Immature natural killer cell (primary cell): ENCODE data around the gene ULK4. TPM values are rescaled to one million over a fixed set of nuclear protein-coding genes. Genes with fewer than 3 reads are reported as not detected.

ENCODE experiments used
- DNase-seq, 3 donors: peaks; one replicate each; pipeline ENCODE4 v3.0.0; 2022; ENCODE audit warnings: mixed read lengths in 1 of 3
- H3K27ac Mint-ChIP-seq, 6 donors: one replicate each; pipeline ENCODE4 v1.8.0; 2020; ENCODE audit warnings: mixed read lengths in 6 of 6, mild to moderate bottlenecking in 5 of 6, inconsistent platforms in 4 of 6, moderate library complexity in 3 of 6
- H3K27me3 Mint-ChIP-seq, 3 donors: one replicate each; pipeline ENCODE4 v1.8.0; 2020 to 2021; ENCODE audit warnings: low read depth in 3 of 3, mild to moderate bottlenecking in 3 of 3, mixed read lengths in 3 of 3, moderate library complexity in 3 of 3, inconsistent platforms in 1 of 3
- H3K36me3 Mint-ChIP-seq, 3 donors: one replicate each; pipeline ENCODE4 v1.8.0; 2020; ENCODE audit warnings: mixed read lengths in 3 of 3, inconsistent platforms in 2 of 3, mild to moderate bottlenecking in 2 of 3
- H3K4me1 Mint-ChIP-seq, 2 donors: one replicate each; pipeline ENCODE4 v1.8.0; 2020; ENCODE audit warnings: inconsistent platforms in 2 of 2, mild to moderate bottlenecking in 2 of 2, mixed read lengths in 2 of 2, moderate library complexity in 1 of 2
- H3K4me3 Mint-ChIP-seq, 5 donors: one replicate each; pipeline ENCODE4 v1.8.0; 2020; ENCODE audit warnings: mild to moderate bottlenecking in 5 of 5, mixed read lengths in 5 of 5, inconsistent platforms in 3 of 5, moderate library complexity in 3 of 5
- H3K9me3 Mint-ChIP-seq, 6 donors: one replicate each; pipeline ENCODE4 v1.8.0; 2020; ENCODE audit warnings: mild to moderate bottlenecking in 6 of 6, mixed read lengths in 6 of 6, inconsistent platforms in 4 of 6, moderate library complexity in 3 of 6
- polyA plus RNA-seq, 3 donors: library from polyadenylated mRNA; unstranded; fragments of 300-500 nt; fragmentation: Illumina TruSeq; gene quantifications; one replicate each; pipeline ENCODE4 v1.2.3, GENCODE V29; 2021

The ULK4 gene
- polyA plus RNA-seq, 3 donors from 2014 or later = 9.9 to 10.6 (median 9.9) TPM

- Mint-ChIP-seq H3K4me1 (no peaks in the 10 kb centered on the region), H3K27ac (no peak overlapping the region), H3K27me3 (peaks cover 0 to 2% (median 2%) of the 10 kb centered on the region in 3 donors), H3K9me3 (no peaks in the 10 kb centered on the region), H3K4me3 (no peak overlapping the region), H3K36me3 (no peaks in the 10 kb centered on the region)
- DNase-seq = no peak
Measured at GRCh38 chr3:41345788-41346187, 616.1 kb downstream of the ULK4 start.

- Mint-ChIP-seq H3K27me3 (peaks cover 0 to 3% (median 2%) of the 10 kb centered on the region in 3 donors), H3K9me3 (no peaks in the 10 kb centered on the region), H3K4me1 (no peaks in the 10 kb centered on the region), H3K36me3 (no peaks in the 10 kb centered on the region), H3K4me3 (no peak overlapping the region), H3K27ac (no peak overlapping the region)
- no peak for DNase-seq
Measured at GRCh38 chr3:41339758-41340157, 622.1 kb downstream of the ULK4 start.

- Mint-ChIP-seq H3K4me1 (no peaks in the 10 kb centered on the region), H3K27me3 (peaks cover 0 to 4% (median 1%) of the 10 kb centered on the region in 3 donors), H3K4me3 (no peak overlapping the region), H3K27ac (no peak overlapping the region), H3K36me3 (no peaks in the 10 kb centered on the region), H3K9me3 (no peaks in the 10 kb centered on the region)
- DNase-seq = no peak
Measured at GRCh38 chr3:41338276-41338675, 623.6 kb downstream of the ULK4 start.

GRCh38 chr3:41334426-41334825 lies 627.5 kb downstream of the ULK4 start:
- no peak overlapping the region for H3K4me3 Mint-ChIP-seq
- no peaks in the 10 kb centered on the region for H3K4me1 Mint-ChIP-seq
- H3K27ac Mint-ChIP-seq = no peak overlapping the region
- DNase-seq = no peak
- H3K36me3 Mint-ChIP-seq = no peaks in the 10 kb centered on the region
- H3K27me3 Mint-ChIP-seq = peaks cover 0 to 2% (median 1%) of the 10 kb centered on the region in 3 donors
- no peaks in the 10 kb centered on the region for H3K9me3 Mint-ChIP-seq

DNA sequence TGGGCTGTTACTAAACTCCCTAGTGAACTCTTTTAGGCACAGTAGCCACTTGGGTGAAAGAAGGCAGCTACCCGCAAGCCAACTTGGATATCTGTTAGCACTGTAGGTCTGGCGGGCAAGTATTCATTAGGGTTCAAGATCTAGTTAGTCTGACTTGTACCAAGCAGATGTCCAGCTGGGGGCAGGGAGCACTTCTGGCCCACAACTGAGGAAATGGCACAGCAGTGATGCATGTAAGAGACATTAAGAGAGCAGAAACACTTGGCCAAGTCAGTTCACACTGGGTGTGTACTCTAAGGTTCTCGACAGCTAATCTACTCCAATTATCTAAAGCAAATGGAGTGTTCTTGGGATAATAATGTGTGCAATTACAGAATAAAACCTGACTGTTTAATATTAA lies 630.9 kb downstream of the ULK4 start:
- Mint-ChIP-seq H3K27ac (no peak overlapping the region), H3K36me3 (no peaks in the 10 kb centered on the region), H3K9me3 (no peaks in the 10 kb centered on the region), H3K4me1 (no peaks in the 10 kb centered on the region), H3K4me3 (no peak overlapping the region), H3K27me3 (peaks cover 0 to 2% (median 2%) of the 10 kb centered on the region in 3 donors)
- DNase-seq = no peak

- Mint-ChIP-seq H3K4me1 (no peaks in the 10 kb centered on the region), H3K4me3 (no peak overlapping the region), H3K36me3 (no peaks in the 10 kb centered on the region), H3K27ac (no peak overlapping the region), H3K9me3 (no peaks in the 10 kb centered on the region), H3K27me3 (peaks cover 0 to 2% (median 2%) of the 10 kb centered on the region in 3 donors)
- DNase-seq = no peak
Measured at GRCh38 chr3:41330465-41330864, 631.4 kb downstream of the ULK4 start.

DNA sequence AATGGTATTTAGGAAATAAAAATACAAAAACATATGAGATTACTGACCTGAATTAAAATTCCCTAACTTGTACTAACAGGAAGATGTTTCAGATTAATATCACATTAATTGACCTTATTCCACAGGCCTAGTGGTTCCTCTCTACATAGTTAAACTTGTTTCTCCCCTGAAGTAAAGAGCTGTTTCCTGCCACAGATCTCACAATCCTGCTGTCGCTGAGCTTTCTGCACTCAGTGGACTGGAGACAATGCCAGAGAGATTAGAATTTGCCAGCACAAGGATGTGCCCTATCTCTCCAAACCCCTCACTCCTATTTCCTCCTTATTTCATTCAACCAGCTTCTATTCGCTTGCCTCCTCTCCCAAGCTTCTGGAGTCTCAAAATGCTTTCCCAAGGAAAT lies 632.0 kb downstream of the ULK4 start:
- H3K4me3 Mint-ChIP-seq = no peak overlapping the region
- H3K4me1 Mint-ChIP-seq = no peaks in the 10 kb centered on the region
- H3K36me3 Mint-ChIP-seq = no peaks in the 10 kb centered on the region
- H3K9me3 Mint-ChIP-seq = no peaks in the 10 kb centered on the region
- DNase-seq = no peak
- no peak overlapping the region for H3K27ac Mint-ChIP-seq
- H3K27me3 Mint-ChIP-seq = peaks cover 0 to 2% (median 2%) of the 10 kb centered on the region in 3 donors

GRCh38 chr3:41328926-41329325 lies 633.0 kb downstream of the ULK4 start:
- Mint-ChIP-seq H3K27me3 (peaks cover 0 to 2% (median 2%) of the 10 kb centered on the region in 3 donors), H3K4me1 (no peaks in the 10 kb centered on the region), H3K36me3 (no peaks in the 10 kb centered on the region), H3K4me3 (no peak overlapping the region), H3K9me3 (no peaks in the 10 kb centered on the region), H3K27ac (no peak overlapping the region)
- DNase-seq = no peak

DNA sequence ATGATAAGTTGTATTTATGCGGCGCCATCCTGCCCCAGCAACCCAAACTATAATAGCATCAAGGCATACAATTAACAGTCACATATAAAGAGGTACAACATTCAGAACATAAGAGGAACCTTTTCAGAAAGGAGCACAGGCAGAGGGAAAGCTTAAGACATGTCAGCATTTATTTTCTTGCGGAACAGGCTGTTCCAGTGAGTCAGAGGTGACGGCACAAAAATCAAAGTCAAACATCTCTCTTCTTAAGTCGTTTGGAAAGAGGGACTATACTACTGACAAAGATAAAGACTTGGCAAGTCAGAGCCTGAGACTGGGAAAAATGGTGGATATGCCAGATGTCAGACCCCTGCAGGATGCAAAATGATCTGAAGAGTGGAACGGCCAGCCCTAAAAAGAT lies 634.2 kb downstream of the ULK4 start:
- Mint-ChIP-seq H3K36me3 (no peaks in the 10 kb centered on the region), H3K27me3 (peaks cover 0 to 2% (median 0%) of the 10 kb centered on the region in 3 donors), H3K9me3 (no peaks in the 10 kb centered on the region), H3K4me3 (no peak overlapping the region), H3K27ac (no peak overlapping the region), H3K4me1 (no peaks in the 10 kb centered on the region)
- DNase-seq = no peak

DNA sequence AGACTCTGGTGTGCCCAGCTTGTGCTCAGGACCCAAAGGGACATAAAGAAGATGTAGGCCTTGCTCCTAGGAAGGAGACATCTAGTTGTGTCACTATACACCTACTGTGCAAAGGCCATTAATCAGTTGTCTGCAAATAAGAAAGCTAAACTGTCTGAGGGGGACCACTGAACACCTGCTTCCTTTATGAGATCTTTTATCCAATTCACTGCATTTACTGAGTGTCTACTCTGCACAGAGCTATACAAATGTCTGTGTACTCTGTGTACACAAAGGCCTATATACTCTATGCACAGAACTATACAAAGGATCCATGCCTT lies 637.8 kb downstream of the ULK4 start:
- H3K4me3 Mint-ChIP-seq = no peak overlapping the region
- peaks cover 0 to 2% (median 0%) of the 10 kb centered on the region in 3 donors for H3K27me3 Mint-ChIP-seq
- no peaks in the 10 kb centered on the region for H3K9me3 Mint-ChIP-seq
- no peak for DNase-seq
- no peaks in the 10 kb centered on the region for H3K4me1 Mint-ChIP-seq
- H3K27ac Mint-ChIP-seq = no peak overlapping the region
- H3K36me3 Mint-ChIP-seq = peaks cover 0 to 3% (median 0%) of the 10 kb centered on the region in 3 donors

- Mint-ChIP-seq H3K4me3 (no peak overlapping the region), H3K4me1 (no peaks in the 10 kb centered on the region), H3K36me3 (peaks cover 0 to 3% (median 0%) of the 10 kb centered on the region in 3 donors), H3K27ac (no peak overlapping the region), H3K9me3 (no peaks in the 10 kb centered on the region), H3K27me3 (peaks cover 0 to 2% (median 0%) of the 10 kb centered on the region in 3 donors)
- no peak for DNase-seq
Measured at GRCh38 chr3:41323467-41324155, 638.3 kb downstream of the ULK4 start.

DNA sequence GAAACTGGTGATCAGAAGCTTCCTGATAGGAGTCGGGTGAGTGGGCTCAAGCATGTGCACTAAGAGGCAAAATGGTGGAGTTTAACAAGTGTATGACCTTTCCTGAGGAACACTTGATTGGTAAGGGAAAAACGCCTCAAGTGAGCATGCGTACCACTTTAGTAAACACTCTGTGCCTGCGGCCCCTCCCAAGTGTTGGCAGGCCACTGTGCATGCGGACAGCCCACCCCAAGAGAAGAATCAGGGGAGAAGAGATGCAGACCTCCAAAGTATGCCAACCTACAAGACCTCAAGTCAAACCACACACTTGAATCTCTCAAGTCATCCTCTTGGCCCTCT lies 640.3 kb downstream of the ULK4 start:
- Mint-ChIP-seq H3K27me3 (no peaks in the 10 kb centered on the region), H3K36me3 (peaks cover 0 to 3% (median 0%) of the 10 kb centered on the region in 3 donors), H3K4me1 (no peaks in the 10 kb centered on the region), H3K27ac (no peak overlapping the region), H3K9me3 (no peaks in the 10 kb centered on the region), H3K4me3 (no peak overlapping the region)
- DNase-seq = no peak

DNA sequence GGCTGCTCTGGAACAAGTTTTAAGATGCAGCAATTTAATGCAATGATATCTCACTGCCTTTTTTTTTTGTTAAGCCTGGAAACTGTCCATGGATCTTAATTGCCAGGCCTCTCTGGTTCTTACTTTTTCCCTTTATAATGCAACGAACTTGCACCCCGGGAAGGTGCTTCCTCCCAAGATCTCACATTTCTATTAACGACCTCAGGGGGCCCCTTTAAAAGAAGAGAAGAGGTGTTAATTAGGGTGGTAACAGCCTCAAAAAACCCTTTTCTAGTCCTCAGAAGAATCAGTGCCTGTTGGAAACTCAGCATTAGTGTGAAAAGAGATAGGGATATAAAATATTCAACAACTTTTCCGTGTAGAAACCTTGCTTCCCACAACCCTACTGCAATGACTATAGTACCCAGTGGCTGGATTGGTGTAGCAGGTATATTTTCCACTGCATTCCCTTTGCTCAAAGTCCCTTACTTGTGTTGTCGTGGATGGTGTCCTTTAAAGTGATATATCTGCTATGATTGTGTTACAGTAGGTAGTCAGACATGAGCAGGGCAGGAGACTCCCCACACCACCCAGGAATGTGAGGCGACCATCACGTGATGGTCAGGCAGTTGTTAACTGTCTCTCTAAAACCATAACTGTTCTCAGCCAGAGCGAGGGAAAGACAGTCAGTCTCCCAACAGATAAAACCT lies 640.8 kb downstream of the ULK4 start:
- Mint-ChIP-seq H3K27me3 (no peaks in the 10 kb centered on the region), H3K4me3 (no peak overlapping the region), H3K27ac (no peak overlapping the region), H3K9me3 (no peaks in the 10 kb centered on the region), H3K36me3 (peaks cover 0 to 3% (median 0%) of the 10 kb centered on the region in 3 donors), H3K4me1 (no peaks in the 10 kb centered on the region)
- DNase-seq = no peak

DNA sequence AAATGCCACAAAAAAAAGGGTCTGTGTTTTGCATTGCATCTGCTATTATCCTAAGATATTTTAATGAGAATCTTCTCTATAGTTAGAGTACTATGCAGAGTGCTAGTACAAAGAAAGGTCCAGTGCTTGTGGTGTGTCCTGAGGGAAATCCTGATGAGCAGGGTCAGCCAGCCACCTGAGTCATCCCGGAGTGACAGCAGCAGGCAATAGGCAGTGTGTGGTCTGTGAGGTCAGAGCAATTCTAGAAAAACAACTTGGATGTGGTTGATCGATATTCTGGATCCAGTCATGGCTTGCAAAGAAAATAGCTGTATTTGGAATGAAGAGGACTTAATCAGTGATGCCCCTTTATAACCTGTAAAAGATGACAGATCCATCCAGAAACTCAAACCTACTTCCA lies 643.4 kb downstream of the ULK4 start:
- no peaks in the 10 kb centered on the region for H3K9me3 Mint-ChIP-seq
- no peak overlapping the region for H3K27ac Mint-ChIP-seq
- peaks cover 0 to 3% (median 0%) of the 10 kb centered on the region in 3 donors for H3K36me3 Mint-ChIP-seq
- peaks cover 0 to 2% (median 0%) of the 10 kb centered on the region in 3 donors for H3K27me3 Mint-ChIP-seq
- no peak overlapping the region for H3K4me3 Mint-ChIP-seq
- DNase-seq = no peak
- no peaks in the 10 kb centered on the region for H3K4me1 Mint-ChIP-seq

GRCh38 chr3:41317718-41318117 lies 644.2 kb downstream of the ULK4 start:
- H3K27me3 Mint-ChIP-seq = peaks cover 0 to 2% (median 2%) of the 10 kb centered on the region in 3 donors
- no peak overlapping the region for H3K4me3 Mint-ChIP-seq
- no peaks in the 10 kb centered on the region for H3K9me3 Mint-ChIP-seq
- no peak overlapping the region for H3K27ac Mint-ChIP-seq
- H3K4me1 Mint-ChIP-seq = no peaks in the 10 kb centered on the region
- peaks cover 0 to 3% (median 0%) of the 10 kb centered on the region in 3 donors for H3K36me3 Mint-ChIP-seq
- no peak for DNase-seq
